ENCODE results near the gene MYLK4.
A peak's percentile ranks its signal among the peaks of the same experiment; 100 is the strongest.

MYLK4 gene

GRCh38 chr6:2658788-2659187 is 91.9 kb downstream of the MYLK4 start:
- peak in 1 of 2 donors; percentile 26 for DNase-seq (ENCODE audit: low spot score in 2 of 2)
- H3K27ac Mint-ChIP-seq = no peak overlapping the region
- H3K4me3 Mint-ChIP-seq = no peak overlapping the region
- peaks cover 5% of the 10 kb centered on the region for H3K4me1 Mint-ChIP-seq
- ATAC-seq = peak; percentile 48
- no peaks in the 10 kb centered on the region for H3K36me3 Mint-ChIP-seq
- no peaks in the 10 kb centered on the region for H3K9me3 Mint-ChIP-seq

- Mint-ChIP-seq H3K4me1 (no peaks in the 10 kb centered on the region), H3K27ac (no peak overlapping the region), H3K36me3 (no peaks in the 10 kb centered on the region), H3K4me3 (no peak overlapping the region), H3K9me3 (peaks cover 9% of the 10 kb centered on the region)
- ATAC-seq = no peak
- DNase-seq (ENCODE audit: low spot score in 2 of 2) = no peak
Measured at GRCh38 chr6:2656460-2657079, 94.2 kb downstream of the MYLK4 start.

- Mint-ChIP-seq H3K4me1 (no peaks in the 10 kb centered on the region), H3K36me3 (no peaks in the 10 kb centered on the region), H3K27ac (no peak overlapping the region), H3K4me3 (no peak overlapping the region), H3K9me3 (peaks cover 9% of the 10 kb centered on the region)
- DNase-seq (ENCODE audit: low spot score in 2 of 2) = no peak
- ATAC-seq = no peak
Measured at GRCh38 chr6:2655844-2656433, 94.8 kb downstream of the MYLK4 start.

- Mint-ChIP-seq H3K4me3 (no peak overlapping the region), H3K27ac (no peak overlapping the region), H3K9me3 (peaks cover 9% of the 10 kb centered on the region), H3K36me3 (no peaks in the 10 kb centered on the region), H3K4me1 (no peaks in the 10 kb centered on the region)
- ATAC-seq (no peak), DNase-seq (ENCODE audit: low spot score in 2 of 2) (no peak)
Measured at GRCh38 chr6:2653369-2654032, 97.2 kb downstream of the MYLK4 start.

GRCh38 chr6:2652611-2653010 is 98.1 kb downstream of the MYLK4 start:
- DNase-seq (ENCODE audit: low spot score in 2 of 2) (no peak), ATAC-seq (no peak)
- no peaks in the 10 kb centered on the region for H3K36me3 Mint-ChIP-seq
- peaks cover 9% of the 10 kb centered on the region for H3K9me3 Mint-ChIP-seq
- H3K27ac Mint-ChIP-seq = no peak overlapping the region
- no peak overlapping the region for H3K4me3 Mint-ChIP-seq
- no peaks in the 10 kb centered on the region for H3K4me1 Mint-ChIP-seq

GRCh38 chr6:2651961-2652360 is 98.8 kb downstream of the MYLK4 start:
- no peaks in the 10 kb centered on the region for H3K36me3 Mint-ChIP-seq
- no peaks in the 10 kb centered on the region for H3K4me1 Mint-ChIP-seq
- H3K9me3 Mint-ChIP-seq = peaks cover 9% of the 10 kb centered on the region
- H3K27ac Mint-ChIP-seq = no peak overlapping the region
- DNase-seq (ENCODE audit: low spot score in 2 of 2) (no peak), ATAC-seq (no peak)
- no peak overlapping the region for H3K4me3 Mint-ChIP-seq

- H3K36me3 Mint-ChIP-seq = no peaks in the 10 kb centered on the region
- peaks cover 9% of the 10 kb centered on the region for H3K9me3 Mint-ChIP-seq
- DNase-seq (ENCODE audit: low spot score in 2 of 2) (no peak), ATAC-seq (no peak)
- no peak overlapping the region for H3K27ac Mint-ChIP-seq
- H3K4me3 Mint-ChIP-seq = no peak overlapping the region
- no peaks in the 10 kb centered on the region for H3K4me1 Mint-ChIP-seq
Measured at GRCh38 chr6:2651536-2651935, 99.2 kb downstream of the MYLK4 start.

- H3K4me1 Mint-ChIP-seq = peaks cover 2% of the 10 kb centered on the region
- H3K9me3 Mint-ChIP-seq = no peaks in the 10 kb centered on the region
Measured at GRCh38 chr6:2646346-2646745, 104.4 kb downstream of the MYLK4 start.

GRCh38 chr6:2643935-2644539 is 106.7 kb downstream of the MYLK4 start:
- no peaks in the 10 kb centered on the region for H3K9me3 Mint-ChIP-seq

More at GRCh38 chr6:2646346-2646745, 104.4 kb downstream of the MYLK4 start:
- ATAC-seq (peak; percentile 19), DNase-seq (ENCODE audit: low spot score in 2 of 2) (no peak)
- no peak overlapping the region for H3K27ac Mint-ChIP-seq
- no peak overlapping the region for H3K4me3 Mint-ChIP-seq
- H3K36me3 Mint-ChIP-seq = no peaks in the 10 kb centered on the region

GRCh38 chr6:2643130-2643529 is 107.6 kb downstream of the MYLK4 start:
- H3K4me3 Mint-ChIP-seq = no peak overlapping the region
- ATAC-seq = no peak
- H3K9me3 Mint-ChIP-seq = no peaks in the 10 kb centered on the region

More at GRCh38 chr6:2643935-2644539, 106.7 kb downstream of the MYLK4 start:
- no peak for ATAC-seq
- H3K27ac Mint-ChIP-seq = no peak overlapping the region
- H3K4me1 Mint-ChIP-seq = peaks cover 10% of the 10 kb centered on the region
- H3K36me3 Mint-ChIP-seq = no peaks in the 10 kb centered on the region
- DNase-seq (ENCODE audit: low spot score in 2 of 2) = no peak
- H3K4me3 Mint-ChIP-seq = no peak overlapping the region

GRCh38 chr6:2641044-2641725 is 109.5 kb downstream of the MYLK4 start:
- H3K36me3 Mint-ChIP-seq = no peaks in the 10 kb centered on the region
- H3K4me1 Mint-ChIP-seq = peaks cover 10% of the 10 kb centered on the region
- DNase-seq (ENCODE audit: low spot score in 2 of 2) = no peak
- no peak overlapping the region for H3K27ac Mint-ChIP-seq
- no peak overlapping the region for H3K4me3 Mint-ChIP-seq
- no peak for ATAC-seq
- no peaks in the 10 kb centered on the region for H3K9me3 Mint-ChIP-seq

More at GRCh38 chr6:2643130-2643529, 107.6 kb downstream of the MYLK4 start:
- DNase-seq (ENCODE audit: low spot score in 2 of 2) = no peak
- peaks cover 10% of the 10 kb centered on the region for H3K4me1 Mint-ChIP-seq
- H3K36me3 Mint-ChIP-seq = no peaks in the 10 kb centered on the region
- no peak overlapping the region for H3K27ac Mint-ChIP-seq

- DNase-seq (ENCODE audit: low spot score in 2 of 2) = peak in 1 of 2 donors; percentile 23
- no peaks in the 10 kb centered on the region for H3K36me3 Mint-ChIP-seq
- no peak overlapping the region for H3K4me3 Mint-ChIP-seq
- no peak overlapping the region for H3K27ac Mint-ChIP-seq
- no peaks in the 10 kb centered on the region for H3K9me3 Mint-ChIP-seq
- ATAC-seq = no peak
- H3K4me1 Mint-ChIP-seq = peaks cover 10% of the 10 kb centered on the region
Measured at GRCh38 chr6:2640551-2640950, 110.2 kb downstream of the MYLK4 start.

- no peak overlapping the region for H3K27ac Mint-ChIP-seq
- no peaks in the 10 kb centered on the region for H3K36me3 Mint-ChIP-seq
- H3K4me1 Mint-ChIP-seq = peaks cover 10% of the 10 kb centered on the region
- no peaks in the 10 kb centered on the region for H3K9me3 Mint-ChIP-seq
- ATAC-seq (no peak), DNase-seq (ENCODE audit: low spot score in 2 of 2) (peak in 1 of 2 donors; percentile 12)
- no peak overlapping the region for H3K4me3 Mint-ChIP-seq
Measured at GRCh38 chr6:2639896-2640295, 110.8 kb downstream of the MYLK4 start.

- Mint-ChIP-seq H3K4me3 (no peak overlapping the region), H3K9me3 (no peaks in the 10 kb centered on the region), H3K27ac (no peak overlapping the region), H3K4me1 (peaks cover 10% of the 10 kb centered on the region), H3K36me3 (no peaks in the 10 kb centered on the region)
- DNase-seq (ENCODE audit: low spot score in 2 of 2) (no peak), ATAC-seq (no peak)
Measured at GRCh38 chr6:2639167-2639566, 111.6 kb downstream of the MYLK4 start.

GRCh38 chr6:2636672-2637071 is 114.0 kb downstream of the MYLK4 start:
- Mint-ChIP-seq H3K36me3 (no peaks in the 10 kb centered on the region), H3K4me1 (peaks cover 10% of the 10 kb centered on the region), H3K9me3 (no peaks in the 10 kb centered on the region), H3K4me3 (no peak overlapping the region), H3K27ac (no peak overlapping the region)
- ATAC-seq (no peak), DNase-seq (ENCODE audit: low spot score in 2 of 2) (no peak)

All from stimulated activated effector memory CD8-positive, alpha-beta T cell treated with anti-CD3 and anti-CD28 coated beads, Interleukin-12 subunit alpha, Interleukin-12 subunit beta, amount 100 ng/mL, for 72 hours (primary cell).